GM21447 (cell line): ENCODE results near the gene MYOZ3.

Source experiments
- ATAC-seq: cut with Tn5 transposase; IDR thresholded peaks from one replicate; pipeline ENCODE4 v1.9.1; 2021; ENCODE audit not compliant: unreplicated experiment

Gene MYOZ3

GRCh38 chr5:150658699-150659265, 2.3 kb upstream of the MYOZ3 start:
- no peak for ATAC-seq

- ATAC-seq = no peak
Measured at GRCh38 chr5:150659360-150660107, 1.5 kb upstream of the MYOZ3 start.

GRCh38 chr5:150660108-150660831, 781 bp upstream of the MYOZ3 start:
- no peak for ATAC-seq

- ATAC-seq = no peak
Measured at GRCh38 chr5:150661821-150662596, 958 bp downstream of the MYOZ3 start.

- no peak for ATAC-seq
Measured at GRCh38 chr5:150662731-150663516, 1.9 kb downstream of the MYOZ3 start.

- no peak for ATAC-seq
Measured at GRCh38 chr5:150663936-150664335, 2.9 kb downstream of the MYOZ3 start.

- no peak for ATAC-seq
Measured at GRCh38 chr5:150665044-150665443, 4.0 kb downstream of the MYOZ3 start.

GRCh38 chr5:150670275-150670947, 9.4 kb downstream of the MYOZ3 start:
- ATAC-seq = no peak

- no peak for ATAC-seq
Measured at GRCh38 chr5:150670948-150671310, 9.9 kb downstream of the MYOZ3 start.

- ATAC-seq = no peak
Measured at GRCh38 chr5:150671509-150672236, 10.6 kb downstream of the MYOZ3 start.

- no peak for ATAC-seq
Measured at GRCh38 chr5:150672237-150672883, 11.3 kb downstream of the MYOZ3 start.

- no peak for ATAC-seq
Measured at GRCh38 chr5:150672884-150673275, 11.8 kb downstream of the MYOZ3 start.

- ATAC-seq = no peak
Measured at GRCh38 chr5:150674341-150674821, 13.3 kb downstream of the MYOZ3 start.

GRCh38 chr5:150675069-150675468, 14.0 kb downstream of the MYOZ3 start:
- ATAC-seq = no peak

GRCh38 chr5:150676578-150676977, 15.5 kb downstream of the MYOZ3 start:
- ATAC-seq = no peak

- ATAC-seq = no peak
Measured at GRCh38 chr5:150689120-150689519, 28.1 kb downstream of the MYOZ3 start.

GRCh38 chr5:150690760-150691159, 29.7 kb downstream of the MYOZ3 start:
- no peak for ATAC-seq

GRCh38 chr5:150692276-150692675, 31.2 kb downstream of the MYOZ3 start:
- no peak for ATAC-seq

GRCh38 chr5:150694612-150695011, 33.6 kb downstream of the MYOZ3 start:
- ATAC-seq = no peak
